H1 (cell line): ENCODE data around the gene OBSCN. TPM values are rescaled to one million over a fixed set of nuclear protein-coding genes. Genes with fewer than 3 reads are reported as not detected.

Source experiments
- CTCF ChIA-PET: fragments of 300-600 bp; sonication (Branson Sonifier 250); formaldehyde crosslinking; loops from one replicate; lab custom pipeline; 2021; ENCODE audit not compliant: partially characterized antibody; lab: Charles Lee
- POLR2A ChIA-PET: fragments of 300-600 bp; sonication (Branson Sonifier 250); formaldehyde crosslinking; loops from one replicate; lab custom pipeline; 2021; ENCODE audit warnings: inconsistent platforms; ENCODE audit not compliant: partially characterized antibody; lab: Charles Lee
- DNase-seq, 2 experiments: peaks; one replicate each; pipeline versions ENCODE4 v3.0.0 to v3.0.0-alpha.2; 2010 to 2022; ENCODE audit warnings: low spot score in 2 of 2, low read depth in 1 of 2, mixed read lengths in 1 of 2
- FAIRE-seq: peaks from 2 replicates; lab custom pipeline; 2011; peaks lifted over from hg19 to GRCh38; lab: Jason Lieb, UNC
- H2AFZ ChIP-seq: 2 replicates; pipeline ENCODE4 v1.8.1; 2012; ENCODE audit warnings: low read length, inconsistent platforms
- H2AK5ac ChIP-seq: 2 replicates; pipeline ENCODE4 v1.6.1; 2013; ENCODE audit warnings: low read depth, low read length
- H2BK120ac ChIP-seq: replicated peaks from 2 replicates; pipeline ENCODE3; 2013; ENCODE audit warnings: low read depth, low read length, inconsistent platforms
- H2BK12ac ChIP-seq: 2 replicates; pipeline ENCODE4 v1.6.1; 2013; ENCODE audit warnings: low read depth, low read length
- H2BK15ac ChIP-seq: 2 replicates; pipeline ENCODE4 v1.6.1; 2013; ENCODE audit warnings: low read length
- H2BK20ac ChIP-seq: 2 replicates; pipeline ENCODE4 v1.6.1; 2013; ENCODE audit warnings: low read length
- H2BK5ac ChIP-seq: 2 replicates; pipeline ENCODE4 v1.6.1; 2013; ENCODE audit warnings: low read depth, low read length
- H3K14ac ChIP-seq: 2 replicates; pipeline ENCODE4 v1.6.1; 2013; ENCODE audit warnings: inconsistent platforms; ENCODE audit not compliant: insufficient read length
- H3K18ac ChIP-seq: 2 replicates; pipeline ENCODE4 v1.6.1; 2013; ENCODE audit warnings: low read length; ENCODE audit errors: extremely low read depth
- H3K23ac ChIP-seq: 2 replicates; pipeline ENCODE4 v1.6.1; 2013; ENCODE audit warnings: inconsistent platforms; ENCODE audit not compliant: insufficient read length
- H3K23me2 ChIP-seq: 2 replicates; pipeline ENCODE4 v1.6.1; 2013; ENCODE audit warnings: low read depth, low read length
- H3K27ac ChIP-seq: 2 replicates; pipeline ENCODE4 v1.6.1; 2011; ENCODE audit warnings: low read depth, low read length, inconsistent platforms
- H3K27me3 ChIP-seq, 4 experiments: replicated peaks in 1 of 4; 1 replicate in 1 of 4; 2 replicates in 3 of 4; pipeline versions ENCODE4 v1.6.1 to v1.8.1; 2011 to 2013; ENCODE audit warnings: low read length in 3 of 4, mild to moderate bottlenecking in 3 of 4, inconsistent platforms in 2 of 4, mixed read lengths in 2 of 4, moderate library complexity in 1 of 4; ENCODE audit not compliant: control insufficient read depth in 3 of 4, insufficient read depth in 3 of 4; ENCODE audit errors: extremely low read depth in 1 of 4
- H3K36me3 ChIP-seq, 4 experiments: 2 replicates each; pipeline versions ENCODE4 v1.6.1 to v1.8.1; 2011 to 2013; ENCODE audit warnings: mild to moderate bottlenecking in 4 of 4, low read length in 3 of 4, moderate library complexity in 2 of 4, control low read depth in 1 of 4, inconsistent platforms in 1 of 4; ENCODE audit not compliant: insufficient read depth in 4 of 4, control insufficient read depth in 2 of 4
- H3K4ac ChIP-seq: replicated peaks from 2 replicates; pipeline ENCODE3; 2013; ENCODE audit warnings: low read length, low read depth, mixed read lengths, inconsistent platforms; ENCODE audit not compliant: insufficient read length
- H3K4me1 ChIP-seq, 4 experiments: replicated peaks in 1 of 4; 1 replicate in 1 of 4; 2 replicates in 3 of 4; pipeline versions ENCODE4 v1.6.1 to v1.8.1; 2011 to 2013; ENCODE audit warnings: low read length in 3 of 4, inconsistent platforms in 2 of 4, mixed read lengths in 1 of 4; ENCODE audit not compliant: insufficient read depth in 4 of 4, control insufficient read depth in 3 of 4
- H3K4me2 ChIP-seq, 2 experiments: 2 replicates each; pipeline versions ENCODE4 v1.6.1 to v1.8.1; 2011 to 2013; ENCODE audit warnings: low read depth in 2 of 2, low read length in 2 of 2, control low read depth in 1 of 2, inconsistent platforms in 1 of 2, mild to moderate bottlenecking in 1 of 2; ENCODE audit not compliant: insufficient read depth in 1 of 2
- H3K4me3 ChIP-seq, 4 experiments: fragments of 200-600, 300-600 bp in 1 of 4; sonication (generic), shearing (Covaris generic), sonication (Bioruptor Twin) in 1 of 4; 2 replicates each; pipeline versions ENCODE4 v1.5.1 to v1.8.1; 2011 to 2016; ENCODE audit warnings: low read length in 4 of 4, low read depth in 3 of 4, control low read depth in 2 of 4, inconsistent platforms in 2 of 4, mild to moderate bottlenecking in 2 of 4, mixed read lengths in 1 of 4, moderate library complexity in 1 of 4; ENCODE audit not compliant: insufficient read depth in 2 of 4; ENCODE audit errors: extremely low read depth in 1 of 4
- H3K56ac ChIP-seq: replicated peaks from 2 replicates; pipeline ENCODE3; 2013; ENCODE audit warnings: low read depth, mild to moderate bottlenecking, mixed read lengths, low read length, inconsistent platforms; ENCODE audit not compliant: insufficient read length
- H3K79me1 ChIP-seq: 2 replicates; pipeline ENCODE4 v1.6.1; 2013; ENCODE audit warnings: low read depth, low read length, control low read depth
- H3K79me2 ChIP-seq, 2 experiments: 2 replicates each; pipeline versions ENCODE4 v1.6.1 to v1.8.1; 2012 to 2013; ENCODE audit warnings: low read length in 2 of 2, mild to moderate bottlenecking in 2 of 2, inconsistent platforms in 1 of 2; ENCODE audit not compliant: insufficient read depth in 2 of 2, control insufficient read depth in 1 of 2
- H3K9ac ChIP-seq, 4 experiments: replicated peaks in 1 of 4; 1 replicate in 1 of 4; 2 replicates in 3 of 4; pipeline versions ENCODE4 v1.6.1 to v1.8.1; 2011 to 2013; ENCODE audit warnings: low read depth in 3 of 4, low read length in 3 of 4, control low read depth in 2 of 4, mild to moderate bottlenecking in 2 of 4, moderate library complexity in 2 of 4, inconsistent platforms in 1 of 4; ENCODE audit errors: extremely low read depth in 1 of 4
- H3K9me3 ChIP-seq, 2 experiments: 2 replicates each; pipeline versions ENCODE4 v1.6.1 to v1.8.1; 2012 to 2013; ENCODE audit warnings: mild to moderate bottlenecking in 2 of 2, moderate library complexity in 2 of 2, control low read depth in 1 of 2, inconsistent platforms in 1 of 2, low read depth in 1 of 2, low read length in 1 of 2, mixed read lengths in 1 of 2; ENCODE audit not compliant: insufficient read depth in 2 of 2
- H4K20me1 ChIP-seq, 2 experiments: replicated peaks in 1 of 2; 2 replicates each; pipeline versions ENCODE3 to v1.8.1; 2011 to 2013; ENCODE audit warnings: inconsistent platforms in 2 of 2, low read length in 2 of 2, mild to moderate bottlenecking in 1 of 2; ENCODE audit not compliant: insufficient read depth in 2 of 2, control insufficient read depth in 1 of 2
- H4K5ac ChIP-seq: 2 replicates; pipeline ENCODE4 v1.6.1; 2013; ENCODE audit warnings: low read length, low read depth, mixed read lengths, inconsistent platforms; ENCODE audit not compliant: insufficient read length
- H4K8ac ChIP-seq: 2 replicates; pipeline ENCODE4 v1.8.0; 2013; ENCODE audit warnings: mild to moderate bottlenecking, moderate library complexity, low read length, inconsistent platforms; ENCODE audit not compliant: insufficient read depth; ENCODE audit errors: extremely low read depth
- H4K91ac ChIP-seq: replicated peaks from 2 replicates; pipeline ENCODE3; 2013; ENCODE audit warnings: low read length, mixed read lengths, inconsistent platforms; ENCODE audit not compliant: insufficient read length
- BCL11A ChIP-seq, 2 experiments: IDR thresholded peaks; one replicate each; pipeline ENCODE4 v1.6.1; 2011; ENCODE audit warnings: low read depth in 2 of 2, low read length in 2 of 2, mild to moderate bottlenecking in 2 of 2
- CTBP2 ChIP-seq: IDR thresholded peaks from 2 replicates; pipeline ENCODE4 v1.7.0; 2011; ENCODE audit warnings: borderline replicate concordance, mild to moderate bottlenecking, moderate library complexity, mixed read lengths, low read length; ENCODE audit not compliant: insufficient read depth, insufficient read length
- POLR2AphosphoS5 ChIP-seq: IDR thresholded peaks from 2 replicates; pipeline ENCODE4 v1.6.1; 2011; ENCODE audit warnings: low read depth, low read length
- YY1 ChIP-seq: IDR thresholded peaks from 2 replicates; pipeline ENCODE4 v1.6.1; 2011; ENCODE audit warnings: low read depth, mild to moderate bottlenecking, low read length
- WGBS, 2 experiments: shearing (Covaris generic) in 1 of 2; methylation state at CpG; one replicate each; pipeline versions ENCODE4 v1.1.6 to v1.1.7; 2013 to 2015; ENCODE audit warnings: low lambda C conversion rate in 2 of 2, mixed read lengths in 2 of 2, inconsistent platforms in 1 of 2, low coverage in 1 of 2, missing lambda C conversion rate in 1 of 2; ENCODE audit not compliant: insufficient replicate concordance in 2 of 2, insufficient coverage in 1 of 2, insufficient read length in 1 of 2; ENCODE audit errors: extremely low coverage in 1 of 2, missing lambda C conversion rate in 1 of 2; 5-methylcytosine and 5-hydroxymethylcytosine counted together
- polyA plus RNA-seq, 7 experiments: library from polyadenylated mRNA; depleted of rRNA in 3 of 7; stranded (reverse) in 5 of 7; unstranded in 2 of 7; fragments of >200 nt in 5 of 7; fragments of 200-250 nt in 2 of 7; gene quantifications; 1 replicate in 5 of 7; 2 replicates in 1 of 7; 4 replicates in 1 of 7; pipeline versions ENCODE4 v1.2.1 to v1.2.3, GENCODE V29; 2011 to 2013; ENCODE audit warnings: missing spikeins in 2 of 7, mixed read lengths in 2 of 7
- total RNA-seq: library from RNA; stranded (reverse); fragmentation: NEBNext Ultra II Directional; extraction: Animal tissue kit (Norgen Biotek cat#: 25700); gene quantifications from 2 replicates; pipeline ENCODE4 v1.2.1, GENCODE V29; 2021
- TF ChIP-seq, protein P1 (sequence below): IDR thresholded peaks from 2 replicates; pipeline ENCODE4 v1.6.1; 2012; ENCODE audit warnings: inconsistent platforms

OBSCN gene
- total and polyA plus RNA-seq, 2 of the 8 experiments (the other 6 are each of a cell fraction or from before 2014, with no cell fraction given) = 7.5 to 28.4 TPM

DNA sequence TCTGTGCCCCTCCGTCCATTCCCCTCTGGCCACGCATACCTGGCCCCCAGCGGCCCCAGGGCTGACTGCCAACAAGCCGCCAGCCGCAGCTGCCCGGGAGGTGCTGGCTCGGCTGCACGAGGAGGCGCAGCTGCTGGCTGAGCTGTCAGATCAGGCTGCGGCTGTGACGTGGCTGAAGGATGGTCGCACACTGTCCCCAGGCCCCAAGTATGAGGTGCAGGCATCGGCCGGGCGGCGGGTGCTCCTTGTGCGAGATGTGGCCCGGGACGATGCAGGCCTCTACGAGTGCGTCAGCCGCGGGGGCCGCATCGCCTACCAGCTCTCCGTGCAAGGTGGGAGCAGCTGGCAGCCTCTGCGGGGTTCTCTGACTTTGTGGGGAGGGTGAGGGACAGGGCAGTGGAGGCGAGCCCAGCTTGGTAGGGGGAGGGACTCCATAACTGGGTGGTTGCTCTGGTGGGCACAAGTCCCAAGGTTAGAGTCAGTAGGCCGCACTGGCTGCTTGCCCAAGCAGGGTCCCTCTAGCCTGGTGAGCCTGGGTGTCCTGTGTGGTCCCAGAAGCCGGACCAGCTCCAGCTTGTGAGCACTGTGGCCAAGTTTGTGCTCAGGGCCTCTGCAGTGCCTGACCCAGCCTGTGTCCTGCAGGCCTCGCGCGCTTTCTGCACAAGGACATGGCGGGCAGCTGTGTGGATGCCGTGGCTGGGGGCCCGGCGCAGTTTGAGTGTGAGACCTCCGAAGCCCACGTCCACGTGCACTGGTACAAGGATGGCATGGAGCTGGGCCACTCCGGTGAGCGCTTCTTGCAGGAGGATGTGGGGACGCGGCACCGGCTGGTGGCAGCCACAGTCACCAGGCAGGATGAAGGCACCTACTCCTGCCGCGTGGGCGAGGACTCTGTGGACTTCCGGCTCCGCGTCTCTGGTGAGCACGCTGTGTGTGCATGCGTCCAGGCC is 8.8 kb downstream of the OBSCN start:
- CTCF ChIA-PET = interaction anchor here (1.5 to 2.0 kb wide), 2 partner anchors 10 to 11 kb away, joined by 4 to 5 read pairs; no protein-coding TSS in a partner anchor
- H3K4me1 ChIP-seq = peaks cover 0 to 7% (median 2%) of the 10 kb centered on the region in 4 experiments; a peak in 5 of 7 replicates
- H3K9ac ChIP-seq = no peak overlapping the region

More for the DNA sequence above, 8.8 kb downstream of the OBSCN start:
- H3K27me3 ChIP-seq = peaks cover 2 to 11% (median 10%) of the 10 kb centered on the region in 4 experiments; a peak in 6 of 7 replicates
- H2AFZ ChIP-seq = no peak overlapping the region
- no peak overlapping the region for H3K4me2 ChIP-seq
- H3K9me3 ChIP-seq = no peaks in the 10 kb centered on the region
- no peaks in the 10 kb centered on the region for H3K79me2 ChIP-seq
- H2AK5ac ChIP-seq = no peak overlapping the region
- no peak overlapping the region for H3K4me3 ChIP-seq
- no peak for DNase-seq
- H4K5ac ChIP-seq = no peak overlapping the region
- no peak overlapping the region for H3K23ac ChIP-seq
- no peak overlapping the region for H3K4ac ChIP-seq
- TF ChIP-seq CTBP2 (no peak), BCL11A (IDR thresholded peaks at IDR 0.05; ENCODE audit: low read depth in 2 of 2, low read length in 2 of 2) (no peak), YY1 (no peak), POLR2AphosphoS5 (no peak)
- TF ChIP-seq, protein P1, sequence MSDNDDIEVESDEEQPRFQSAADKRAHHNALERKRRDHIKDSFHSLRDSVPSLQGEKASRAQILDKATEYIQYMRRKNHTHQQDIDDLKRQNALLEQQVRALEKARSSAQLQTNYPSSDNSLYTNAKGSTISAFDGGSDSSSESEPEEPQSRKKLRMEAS = no peak
- H3K18ac ChIP-seq = no peak overlapping the region
- H3K36me3 ChIP-seq = peaks cover 0 to 26% (median 15%) of the 10 kb centered on the region in 4 experiments; a peak in 6 of 8 replicates
- POLR2A ChIA-PET = interaction anchor here (0.6 to 0.8 kb wide), 2 partner anchors 9 to 51 kb away, joined by 3 read pairs; no protein-coding TSS in a partner anchor
- no peak overlapping the region for H4K91ac ChIP-seq
- no peak overlapping the region for H2BK5ac ChIP-seq
- no peak overlapping the region for H2BK12ac ChIP-seq
- H3K56ac ChIP-seq = no peak overlapping the region
- H4K20me1 ChIP-seq = peaks cover 0 to 21% of the 10 kb centered on the region in 2 experiments
- no peak overlapping the region for H2BK20ac ChIP-seq
- H2BK15ac ChIP-seq = no peak overlapping the region
- 95% methylated on average over 47 of the region's 53 CpGs; no CpG with 5 or more reads in 1 of the 2 experiments for WGBS, 2 experiments
- peaks cover 7% of the 10 kb centered on the region; the same call in 1 of the 2 replicates for H3K79me1 ChIP-seq
- no peak for FAIRE-seq
- no peak overlapping the region for H3K27ac ChIP-seq
- H4K8ac ChIP-seq = no peak overlapping the region
- H3K14ac ChIP-seq = no peak overlapping the region
- peaks cover 15% of the 10 kb centered on the region for H3K23me2 ChIP-seq
- H2BK120ac ChIP-seq = no peak overlapping the region
